Erythroblast (primary cell): ENCODE measurements around the gene CHST8.

Experiments used
- GATA1 ChIP-seq: IDR thresholded peaks from 2 replicates; pipeline ENCODE4 v1.6.1; 2011; ENCODE audit warnings: low read depth, mild to moderate bottlenecking, control low read depth, low read length, moderate library complexity
- POLR2A ChIP-seq: IDR thresholded peaks from 2 replicates; pipeline ENCODE4 v1.6.1; 2011; ENCODE audit warnings: mild to moderate bottlenecking, low read length

DNA sequence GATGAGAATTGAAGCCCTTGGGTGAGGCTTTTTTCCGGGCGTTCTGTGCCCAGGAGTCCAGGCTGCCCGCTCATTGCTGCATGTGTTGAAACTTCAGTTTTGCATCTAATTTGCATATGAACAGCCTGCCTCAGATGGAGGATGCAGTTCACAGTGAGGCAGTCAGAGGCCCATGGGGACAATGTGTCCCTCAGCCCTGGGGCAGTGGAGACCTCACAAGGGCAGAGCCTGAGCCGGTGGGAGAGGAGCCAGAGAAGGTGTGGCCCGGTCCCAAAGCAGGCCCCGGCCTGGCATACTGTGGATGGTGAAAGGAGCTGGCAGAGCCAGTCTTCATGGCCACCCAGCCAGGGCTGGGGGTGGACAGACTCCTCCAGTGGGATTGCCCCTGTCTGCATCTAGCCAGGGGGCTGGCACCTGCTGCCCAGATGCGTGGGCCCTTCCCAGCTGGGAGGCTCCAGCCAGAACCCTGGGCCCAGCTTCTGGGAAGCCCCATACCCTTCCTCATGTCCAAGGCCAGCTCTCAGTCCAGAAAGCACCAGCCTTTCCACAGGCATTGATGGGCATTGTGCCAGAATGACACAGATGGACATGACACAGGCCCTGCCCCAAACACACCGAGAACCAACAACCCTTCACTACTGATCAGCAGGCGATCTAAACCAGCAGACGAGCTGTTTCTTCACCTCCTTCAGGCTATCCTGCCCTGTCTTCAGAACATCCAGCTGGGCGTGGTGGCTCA is 142.0 kb downstream of the CHST8 start:
- TF ChIP-seq POLR2A (no peak), GATA1 (no peak)
